Naive thymus-derived CD4-positive, alpha-beta T cell (primary cell): ENCODE measurements around the gene TOP1. TPM values are rescaled to one million over a fixed set of nuclear protein-coding genes. Genes with fewer than 3 reads are reported as not detected.

ENCODE experiments used
- ATAC-seq: fragments of 150-1000 bp; cut with Tn5 transposase; 2 replicates; pipeline ENCODE4 v1.10.0; 2021; ENCODE audit warnings: mild to moderate bottlenecking, moderate library complexity
- CTCF ChIA-PET: fragments of 350-600 bp; sonication (Branson Sonifier 250); formaldehyde crosslinking; loops from one replicate; lab custom pipeline; 2021; ENCODE audit warnings: antibody characterized with exemption; lab: Charles Lee
- POLR2A ChIA-PET: fragments of 350-600 bp; sonication (Branson Sonifier 250); formaldehyde crosslinking; loops from one replicate; lab custom pipeline; 2021; ENCODE audit warnings: antibody characterized with exemption, inconsistent platforms; lab: Charles Lee
- DNase-seq, 9 donors: peaks; one replicate each; pipeline versions ENCODE4 v3.0.0 to v3.0.0-alpha.2; 2020 to 2022; ENCODE audit warnings: mixed read lengths in 1 of 9
- H3K27ac ChIP-seq: one replicate; pipeline ENCODE4 v1.7.0; 2013; ENCODE audit warnings: mild to moderate bottlenecking, low read depth, low read length, moderate library complexity
- H3K27me3 ChIP-seq, 2 donors: one replicate each; pipeline ENCODE4 v1.7.0; 2013; ENCODE audit warnings: low read length in 2 of 2, mild to moderate bottlenecking in 2 of 2, moderate library complexity in 2 of 2; ENCODE audit not compliant: control insufficient read depth in 2 of 2, insufficient read depth in 2 of 2
- H3K36me3 ChIP-seq, 3 experiments: 1 replicate in 2 of 3; 2 replicates in 1 of 3; pipeline ENCODE4 v1.7.0; 2013; ENCODE audit warnings: low read length in 3 of 3, mild to moderate bottlenecking in 3 of 3, moderate library complexity in 1 of 3; ENCODE audit not compliant: insufficient read depth in 3 of 3, control insufficient read depth in 2 of 3
- H3K4me1 ChIP-seq, 2 donors: one replicate each; pipeline ENCODE4 v1.7.0; 2013; ENCODE audit warnings: low read length in 2 of 2, mild to moderate bottlenecking in 2 of 2, moderate library complexity in 1 of 2; ENCODE audit not compliant: control insufficient read depth in 2 of 2, insufficient read depth in 2 of 2
- H3K4me3 ChIP-seq: 2 replicates; pipeline ENCODE4 v1.7.0; 2013; ENCODE audit warnings: mild to moderate bottlenecking, low read length
- H3K9me3 ChIP-seq, 3 experiments: 1 replicate in 2 of 3; 2 replicates in 1 of 3; pipeline ENCODE4 v1.7.0; 2013; ENCODE audit warnings: low read length in 3 of 3; ENCODE audit not compliant: control insufficient read depth in 2 of 3
- H3K27ac Mint-ChIP-seq, 9 donors: one replicate each; pipeline ENCODE4 v1.8.0; 2020 to 2022; ENCODE audit warnings: mixed read lengths in 9 of 9, mild to moderate bottlenecking in 8 of 9, moderate library complexity in 5 of 9, inconsistent platforms in 2 of 9
- H3K27me3 Mint-ChIP-seq, 5 donors: one replicate each; pipeline ENCODE4 v1.8.0; 2021 to 2022; ENCODE audit warnings: mixed read lengths in 5 of 5, mild to moderate bottlenecking in 1 of 5
- H3K36me3 Mint-ChIP-seq, 5 donors: one replicate each; pipeline ENCODE4 v1.8.0; 2020 to 2022; ENCODE audit warnings: mixed read lengths in 5 of 5, mild to moderate bottlenecking in 3 of 5, inconsistent platforms in 1 of 5
- H3K4me1 Mint-ChIP-seq, 7 donors: one replicate each; pipeline ENCODE4 v1.8.0; 2020 to 2022; ENCODE audit warnings: mixed read lengths in 7 of 7, mild to moderate bottlenecking in 3 of 7, inconsistent platforms in 1 of 7
- H3K4me3 Mint-ChIP-seq, 10 donors: one replicate each; pipeline ENCODE4 v1.8.0; 2020 to 2022; ENCODE audit warnings: mild to moderate bottlenecking in 10 of 10, mixed read lengths in 10 of 10, moderate library complexity in 6 of 10, inconsistent platforms in 2 of 10
- H3K9me3 Mint-ChIP-seq, 11 donors: one replicate each; pipeline ENCODE4 v1.8.0; 2020 to 2022; ENCODE audit warnings: mixed read lengths in 11 of 11, mild to moderate bottlenecking in 4 of 11, inconsistent platforms in 1 of 11, moderate library complexity in 1 of 11
- intact Hi-C, 2 donors: fragments of 100-400 bp; cut with micrococcal nuclease; formaldehyde crosslinking; loops; one replicate each; pipeline ENCODE4 v1.15.1; 2023
- polyA plus RNA-seq, 2 donors: library from polyadenylated mRNA; unstranded; fragments of 300-500 nt; fragmentation: Illumina TruSeq; gene quantifications; one replicate each; pipeline ENCODE4 v1.2.3, GENCODE V29; 2021
- total RNA-seq, 6 experiments: library from RNA in 5 of 6; stranded (reverse) in 5 of 6; gene quantifications; 1 replicate in 5 of 6; 2 replicates in 1 of 6; pipeline ENCODE4 v1.2.3 and lab custom pipeline; 2021 to 2026

The TOP1 gene
- total and polyA plus RNA-seq, 7 experiments from 2014 or later = 10.2 to 82.8 (median 33.3) TPM

- Histone ChIP-seq H3K27me3 (no peaks in the 10 kb centered on the region), H3K4me1 (peaks cover 4 to 20% of the 10 kb centered on the region in 2 donors), H3K4me3 (no peak overlapping the region), H3K36me3 (peaks cover 0 to 17% (median 3%) of the 10 kb centered on the region in 3 experiments), H3K27ac (no peak overlapping the region), H3K9me3 (no peaks in the 10 kb centered on the region)
- H3K4me1 Mint-ChIP-seq = peaks cover 42 to 81% (median 67%) of the 10 kb centered on the region in 7 donors
- ATAC-seq = no peak
- intact Hi-C loops = no loop called here
- ChIA-PET CTCF (no interaction called here), POLR2A (interaction anchor here (1.0 to 1.1 kb wide), 2 partner anchors 29 to 48 kb away, joined by 3 read pairs; no protein-coding TSS in a partner anchor)
- peaks cover 0 to 4% (median 0%) of the 10 kb centered on the region in 11 donors for H3K9me3 Mint-ChIP-seq
- H3K4me3 Mint-ChIP-seq = peak overlapping the region in 1 of 10 donors; percentile 38
- H3K27me3 Mint-ChIP-seq = no peaks in the 10 kb centered on the region
- peak overlapping the region in 1 of 9 donors; percentile 3 for H3K27ac Mint-ChIP-seq
- DNase-seq = no peak
- H3K36me3 Mint-ChIP-seq = peaks cover 12 to 53% (median 42%) of the 10 kb centered on the region in 5 donors
Measured at GRCh38 chr20:41058674-41059635, 30.3 kb downstream of the TOP1 start.

GRCh38 chr20:41061155-41061554 is 32.5 kb downstream of the TOP1 start:
- peaks cover 38 to 78% (median 63%) of the 10 kb centered on the region in 7 donors for H3K4me1 Mint-ChIP-seq
- peaks cover 0 to 2% (median 0%) of the 10 kb centered on the region in 11 donors for H3K9me3 Mint-ChIP-seq
- no peak for ATAC-seq
- intact Hi-C loops = no loop called here
- no peak overlapping the region for H3K27ac Mint-ChIP-seq
- no peak overlapping the region for H3K4me3 Mint-ChIP-seq
- Histone ChIP-seq H3K27me3 (no peaks in the 10 kb centered on the region), H3K36me3 (peaks cover 0 to 17% (median 3%) of the 10 kb centered on the region in 3 experiments), H3K4me3 (no peak overlapping the region), H3K4me1 (peaks cover 0 to 5% of the 10 kb centered on the region in 2 donors), H3K27ac (no peak overlapping the region), H3K9me3 (no peaks in the 10 kb centered on the region)
- ChIA-PET CTCF (interaction anchor here (0.6 to 1.3 kb wide), 3 partner anchors 14 to 96 kb away, joined by 3 to 7 read pairs (median 4); no protein-coding TSS in a partner anchor), POLR2A (interaction anchor here (0.8 kb wide), 1 partner anchor 104 kb away, joined by 3 read pairs; no protein-coding TSS in a partner anchor)
- peaks cover 15 to 46% (median 35%) of the 10 kb centered on the region in 5 donors for H3K36me3 Mint-ChIP-seq
- no peaks in the 10 kb centered on the region for H3K27me3 Mint-ChIP-seq
- no peak for DNase-seq

- ChIA-PET CTCF (no interaction called here), POLR2A (no interaction called here)
- Histone ChIP-seq H3K27me3 (no peaks in the 10 kb centered on the region), H3K27ac (no peak overlapping the region), H3K4me1 (peaks cover 0 to 5% of the 10 kb centered on the region in 2 donors), H3K36me3 (peaks cover 0 to 25% (median 3%) of the 10 kb centered on the region in 3 experiments), H3K4me3 (no peak overlapping the region), H3K9me3 (no peaks in the 10 kb centered on the region)
- DNase-seq (no peak), ATAC-seq (no peak)
- intact Hi-C loops = no loop called here
- Mint-ChIP-seq H3K9me3 (peaks cover 0 to 2% (median 0%) of the 10 kb centered on the region in 11 donors), H3K4me3 (no peak overlapping the region), H3K36me3 (peaks cover 19 to 54% (median 46%) of the 10 kb centered on the region in 5 donors), H3K27me3 (no peaks in the 10 kb centered on the region), H3K27ac (peak overlapping the region in 4 of 9 donors; percentile 1 to 41 (median 9)), H3K4me1 (peaks cover 31 to 79% (median 65%) of the 10 kb centered on the region in 7 donors)
Measured at GRCh38 chr20:41063442-41063841, 34.8 kb downstream of the TOP1 start.

GRCh38 chr20:41064377-41064776 is 35.8 kb downstream of the TOP1 start:
- CTCF ChIA-PET = no interaction called here
- Mint-ChIP-seq H3K9me3 (peaks cover 0 to 2% (median 0%) of the 10 kb centered on the region in 11 donors), H3K36me3 (peaks cover 19 to 52% (median 48%) of the 10 kb centered on the region in 5 donors)

GRCh38 chr20:41065716-41066115 is 37.1 kb downstream of the TOP1 start:
- H3K27ac Mint-ChIP-seq = peak overlapping the region in 2 of 9 donors; percentile 0 to 25
- DNase-seq = no peak
- no peak overlapping the region for H3K27ac ChIP-seq
- H3K27me3 ChIP-seq = no peaks in the 10 kb centered on the region
- ChIA-PET CTCF (no interaction called here), POLR2A (no interaction called here)
- H3K4me1 ChIP-seq = peaks cover 0 to 5% of the 10 kb centered on the region in 2 donors
- peaks cover 19 to 57% (median 50%) of the 10 kb centered on the region in 5 donors for H3K36me3 Mint-ChIP-seq
- intact Hi-C loops = no loop called here
- H3K4me3 Mint-ChIP-seq = no peak overlapping the region
- peaks cover 0 to 2% (median 0%) of the 10 kb centered on the region in 11 donors for H3K9me3 Mint-ChIP-seq
- ATAC-seq = peak; percentile 37
- peaks cover 30 to 76% (median 66%) of the 10 kb centered on the region in 7 donors for H3K4me1 Mint-ChIP-seq
- no peaks in the 10 kb centered on the region for H3K27me3 Mint-ChIP-seq
- no peaks in the 10 kb centered on the region for H3K9me3 ChIP-seq
- no peak overlapping the region for H3K4me3 ChIP-seq
- H3K36me3 ChIP-seq = peaks cover 0 to 25% (median 7%) of the 10 kb centered on the region in 3 experiments

More at GRCh38 chr20:41064377-41064776, 35.8 kb downstream of the TOP1 start:
- ATAC-seq (no peak), DNase-seq (no peak)
- H3K4me1 ChIP-seq = peaks cover 0 to 5% of the 10 kb centered on the region in 2 donors
- H3K9me3 ChIP-seq = no peaks in the 10 kb centered on the region
- no peaks in the 10 kb centered on the region for H3K27me3 Mint-ChIP-seq
- peak overlapping the region in 2 of 10 donors; percentile 3 for H3K4me3 Mint-ChIP-seq
- H3K27me3 ChIP-seq = no peaks in the 10 kb centered on the region
- no peak overlapping the region for H3K4me3 ChIP-seq
- H3K36me3 ChIP-seq = peaks cover 0 to 25% (median 7%) of the 10 kb centered on the region in 3 experiments
- H3K27ac ChIP-seq = no peak overlapping the region
- POLR2A ChIA-PET = no interaction called here
- peaks cover 26 to 76% (median 63%) of the 10 kb centered on the region in 7 donors for H3K4me1 Mint-ChIP-seq
- intact Hi-C loops = no loop called here
- H3K27ac Mint-ChIP-seq = peak overlapping the region in 5 of 9 donors; percentile 1 to 24 (median 13)

- Mint-ChIP-seq H3K27ac (no peak overlapping the region), H3K27me3 (no peaks in the 10 kb centered on the region), H3K4me3 (no peak overlapping the region), H3K9me3 (no peaks in the 10 kb centered on the region), H3K4me1 (peaks cover 38 to 82% (median 79%) of the 10 kb centered on the region in 7 donors), H3K36me3 (peaks cover 7 to 32% (median 26%) of the 10 kb centered on the region in 5 donors)
- Histone ChIP-seq H3K36me3 (peaks cover 0 to 8% (median 4%) of the 10 kb centered on the region in 3 experiments), H3K27me3 (no peaks in the 10 kb centered on the region), H3K4me1 (peaks cover 12 to 24% of the 10 kb centered on the region in 2 donors), H3K27ac (no peak overlapping the region), H3K4me3 (no peak overlapping the region), H3K9me3 (no peaks in the 10 kb centered on the region)
- CTCF ChIA-PET = no interaction called here
- no peak for DNase-seq
- POLR2A ChIA-PET = interaction anchor here (0.8 to 1.1 kb wide), 2 partner anchors 30 to 78 kb away, joined by 3 to 5 read pairs; no protein-coding TSS in a partner anchor
- no peak for ATAC-seq
- intact Hi-C loops = no loop called here
Measured at GRCh38 chr20:41068806-41069205, 40.2 kb downstream of the TOP1 start.
